Dermis blood vessel endothelial cell (primary cell): ENCODE data around the gene ARAP1. TPM values are rescaled to one million over a fixed set of nuclear protein-coding genes. Genes with fewer than 3 reads are reported as not detected.

Source experiments
- DNase-seq: peaks from one replicate; pipeline ENCODE4 v3.0.0; 2010
- total RNA-seq: library from RNA; depleted of rRNA; stranded (reverse); fragments of >200 nt; gene quantifications from 2 replicates; pipeline ENCODE4 v1.2.3, GENCODE V29; 2014

Gene ARAP1
- total RNA-seq, 1 donor from 2014 or later, result 80.0 TPM

DNA sequence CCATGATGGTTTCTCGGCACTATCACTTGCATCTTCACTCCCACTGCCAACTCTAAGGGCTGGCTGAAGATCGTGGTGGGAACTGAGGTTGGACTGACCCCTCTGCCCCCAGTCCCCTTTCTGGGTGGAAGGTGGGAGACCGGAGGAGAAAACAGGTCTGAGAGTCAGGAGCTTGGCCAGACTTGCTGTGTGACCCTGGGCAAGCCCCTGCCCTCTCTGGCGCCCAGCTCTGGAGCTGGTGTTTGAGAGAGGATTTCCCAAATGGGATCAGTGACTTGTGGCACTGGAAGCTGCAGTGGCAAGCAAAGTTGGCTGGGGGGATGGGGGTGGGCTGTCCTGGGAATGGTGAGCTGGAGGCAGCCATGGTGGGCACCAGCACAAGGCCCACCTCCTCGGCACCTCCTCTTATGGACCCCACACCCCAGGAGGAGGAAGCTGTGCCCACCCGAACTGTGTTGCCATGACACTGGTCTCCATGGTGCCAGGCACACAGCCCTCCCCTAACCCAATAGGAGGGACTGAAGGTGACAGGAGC lies 71.5 kb downstream of the ARAP1 start:
- DNase-seq, result no peak

GRCh38 chr11:72679869-72680268 lies 72.3 kb downstream of the ARAP1 start:
- no peak for DNase-seq

GRCh38 chr11:72678524-72678923 lies 73.7 kb downstream of the ARAP1 start:
- no peak for DNase-seq

DNA sequence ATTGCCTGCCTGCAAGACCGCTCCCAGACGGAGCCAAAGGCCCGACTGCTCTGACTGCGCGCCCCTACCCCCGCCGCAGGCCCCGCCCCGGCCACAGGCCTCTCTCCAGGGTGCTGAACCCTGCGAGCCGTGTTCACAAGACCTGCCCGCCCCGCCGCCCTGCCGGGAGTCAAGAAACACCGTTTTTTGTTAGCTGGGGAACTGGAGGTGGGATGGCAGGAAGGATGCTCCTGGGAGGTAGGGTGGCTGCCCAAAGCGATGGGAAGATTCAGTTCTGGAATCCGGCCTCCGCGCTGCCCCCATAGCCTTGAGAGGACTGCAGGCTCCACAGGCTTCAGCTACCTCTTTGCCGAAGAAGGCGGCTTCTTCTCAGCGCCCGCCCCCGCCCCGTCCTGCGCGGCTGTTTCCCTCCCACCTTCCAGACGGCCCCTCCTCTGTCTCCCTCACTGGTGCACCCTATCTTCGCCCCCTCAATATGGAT lies 75.3 kb downstream of the ARAP1 start:
- DNase-seq, result peak; percentile 62

DNA sequence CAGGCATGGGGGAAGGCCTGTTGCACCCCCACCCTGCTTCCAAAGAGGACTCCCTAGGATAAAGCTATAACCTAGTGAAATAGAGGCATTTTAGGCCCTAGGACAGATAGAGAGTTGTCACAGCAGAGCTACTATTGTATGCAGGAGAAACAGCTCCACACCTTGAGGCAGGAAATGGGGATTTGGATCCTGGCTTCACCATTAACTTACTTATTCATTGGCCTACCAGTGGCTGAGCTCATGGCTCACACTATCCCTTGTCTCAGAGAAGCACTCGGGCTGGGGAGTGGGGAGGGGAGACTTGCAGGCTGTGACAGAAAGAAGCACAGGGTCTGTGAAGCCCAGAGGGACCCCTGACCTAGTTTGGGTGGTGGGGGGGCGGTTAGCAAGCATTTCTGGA lies 77.0 kb downstream of the ARAP1 start:
- DNase-seq, result no peak

DNA sequence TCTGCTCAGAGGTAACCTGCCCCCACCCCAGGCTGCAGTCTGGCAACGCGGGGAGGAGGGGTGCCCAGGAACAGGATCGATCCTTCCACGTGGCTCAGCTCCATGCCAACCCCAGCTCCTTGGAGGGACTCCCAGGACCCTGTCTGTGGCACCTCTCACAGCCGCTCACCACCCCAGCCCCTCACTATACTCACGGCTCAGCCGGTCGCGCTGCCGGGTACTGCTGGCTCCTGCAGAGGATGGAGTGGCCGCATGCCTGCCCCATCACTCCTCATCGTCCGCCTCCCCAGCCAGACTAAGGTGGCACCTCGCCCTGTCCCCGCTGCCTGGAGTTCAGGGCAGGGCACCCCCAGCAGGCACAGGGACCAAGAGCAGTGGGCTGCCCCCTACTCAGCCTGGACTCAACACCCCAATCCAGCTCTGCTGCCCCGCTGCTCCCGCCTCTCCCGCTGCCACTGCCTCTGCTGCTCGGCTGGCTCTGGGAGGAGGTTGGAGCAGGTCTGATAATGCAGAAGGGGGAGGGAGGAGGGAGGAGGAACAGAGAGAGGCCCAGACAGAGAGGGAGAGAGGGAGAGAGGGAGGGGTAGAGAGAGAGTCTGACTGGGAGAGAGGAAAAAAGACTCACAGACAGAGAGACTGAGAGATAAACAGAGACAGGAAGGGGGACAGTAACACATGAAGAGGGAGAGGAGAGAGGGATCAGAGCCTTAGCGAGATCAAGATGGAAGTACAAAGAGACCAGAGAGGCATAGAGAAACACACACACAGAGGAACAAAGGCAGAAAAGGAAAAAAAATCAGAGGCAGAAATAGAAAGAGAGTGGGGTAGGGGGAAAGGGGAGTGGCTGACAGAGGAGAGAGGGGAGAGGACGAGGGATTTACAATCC lies 78.0 kb downstream of the ARAP1 start, which contains the start of gene PDE2A:
PDE2A (minus strand) TSS at position 480 of the 886 bp plus-strand sequence; CDS start at position 265, 215 bp downstream.
- DNase-seq, result no peak

DNA sequence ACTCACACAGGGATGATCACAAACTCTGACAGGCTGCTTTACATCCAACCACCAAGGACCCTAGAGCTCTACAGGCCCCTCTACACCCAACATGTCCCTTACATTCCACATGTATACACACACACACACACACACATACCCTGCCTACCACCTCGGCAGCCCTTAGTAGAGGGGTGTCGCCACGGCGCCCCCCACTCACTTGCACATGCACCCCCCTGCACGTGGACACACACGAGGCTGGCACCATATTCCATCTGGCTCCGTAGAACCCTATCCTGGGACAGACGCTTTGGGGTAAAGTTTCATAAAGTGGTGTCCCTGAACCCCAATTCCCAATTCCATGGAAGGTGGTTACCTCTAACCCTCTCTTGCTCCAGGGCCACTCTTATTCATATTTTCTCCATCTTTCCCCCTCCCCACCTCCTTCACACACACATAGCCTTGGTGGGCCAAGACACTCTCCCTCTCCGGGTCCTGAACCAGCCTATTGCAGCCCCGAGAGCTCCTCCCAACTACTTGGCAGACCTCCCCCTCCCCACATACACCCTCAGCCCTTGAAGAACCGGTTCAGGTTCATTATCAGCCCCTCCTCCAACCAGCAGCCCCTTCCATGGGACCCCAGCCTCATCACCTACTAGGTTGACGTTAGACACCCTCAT lies 78.8 kb downstream of the ARAP1 start:
- DNase-seq, result no peak

- DNase-seq, result peak; percentile 49
Measured at GRCh38 chr11:72672597-72673238, 79.5 kb downstream of the ARAP1 start.

DNA sequence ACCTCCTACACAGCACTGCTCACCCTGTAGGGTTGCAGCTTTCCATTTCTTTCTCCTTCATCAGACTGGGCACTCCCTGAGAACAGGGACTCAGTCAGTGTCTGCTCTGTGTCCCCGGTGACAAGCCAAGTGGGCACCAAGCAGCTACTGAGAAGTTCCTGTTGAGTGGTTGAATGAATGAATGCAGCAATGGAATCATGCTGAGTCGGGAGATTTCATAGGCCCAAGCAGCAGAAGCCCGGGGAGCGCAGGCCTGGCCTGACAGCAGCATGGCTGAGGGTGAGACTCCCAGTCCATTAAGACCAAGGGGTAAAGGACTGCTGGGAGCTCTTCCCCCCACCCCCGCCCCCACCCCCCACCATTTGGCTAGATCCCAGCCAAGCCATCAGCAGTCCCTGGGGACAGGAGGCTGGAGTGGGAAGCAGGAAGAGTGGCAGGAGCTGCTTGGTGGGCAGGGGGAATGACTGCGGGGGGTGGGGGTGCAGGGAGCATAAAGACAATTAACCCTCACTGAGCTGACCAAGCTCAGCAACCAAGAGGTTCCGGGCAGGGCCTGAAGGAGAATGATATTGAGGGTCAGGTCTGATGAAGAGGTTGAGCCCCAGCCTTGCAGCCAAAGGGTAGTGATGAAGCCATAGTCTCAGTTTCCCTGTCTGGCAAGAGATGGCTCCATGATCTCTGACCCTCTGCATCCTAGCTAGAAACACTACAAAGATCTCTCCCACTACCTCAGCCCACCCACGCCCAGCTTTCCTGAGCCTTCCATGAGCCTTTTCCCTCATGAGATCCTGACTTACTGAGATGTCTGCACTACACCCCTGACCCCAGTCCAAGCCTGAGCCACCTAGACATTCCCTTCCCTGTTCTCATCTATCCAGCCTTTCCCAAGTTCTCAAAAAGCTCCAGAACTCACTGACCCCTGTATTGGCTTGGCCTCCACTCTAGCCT lies 80.8 kb downstream of the ARAP1 start:
- no peak for DNase-seq

GRCh38 chr11:72670041-72670440 lies 82.2 kb downstream of the ARAP1 start:
- DNase-seq, result no peak

- DNase-seq, result no peak
Measured at GRCh38 chr11:72669527-72669926, 82.7 kb downstream of the ARAP1 start.

DNA sequence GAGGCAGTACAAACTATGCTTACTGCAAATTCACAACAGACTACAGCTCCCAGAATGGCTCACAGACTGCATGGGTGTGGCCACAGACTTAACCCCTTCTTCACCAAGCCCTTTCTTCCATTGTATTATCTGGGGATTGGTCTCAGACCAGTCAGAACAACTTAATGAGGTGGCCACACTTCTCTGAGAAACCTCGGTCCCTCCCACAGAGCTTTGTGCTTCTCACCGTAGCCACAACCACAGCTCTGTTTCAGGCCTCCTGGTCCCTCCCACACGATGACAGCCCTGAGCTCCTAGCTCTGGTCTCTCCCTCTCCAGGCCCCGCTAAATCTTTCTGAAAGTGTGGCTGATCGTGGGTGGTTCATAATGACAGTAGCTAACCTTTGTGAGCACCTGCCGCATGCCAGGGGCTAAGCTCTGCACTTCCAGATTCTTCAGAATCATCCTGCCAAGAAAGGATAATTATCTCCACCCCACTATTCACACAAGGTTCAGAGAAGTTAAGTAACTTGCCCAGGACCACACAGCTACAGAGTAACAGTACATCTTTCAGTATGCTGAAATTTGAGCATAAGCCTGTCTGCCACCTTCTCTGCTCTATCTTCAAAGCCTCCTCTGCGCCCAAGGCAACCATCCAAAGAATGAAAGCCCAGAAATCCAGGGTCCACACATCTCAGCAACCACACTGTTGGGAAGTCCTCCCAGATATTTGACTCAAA lies 83.4 kb downstream of the ARAP1 start:
- DNase-seq, result no peak

DNA sequence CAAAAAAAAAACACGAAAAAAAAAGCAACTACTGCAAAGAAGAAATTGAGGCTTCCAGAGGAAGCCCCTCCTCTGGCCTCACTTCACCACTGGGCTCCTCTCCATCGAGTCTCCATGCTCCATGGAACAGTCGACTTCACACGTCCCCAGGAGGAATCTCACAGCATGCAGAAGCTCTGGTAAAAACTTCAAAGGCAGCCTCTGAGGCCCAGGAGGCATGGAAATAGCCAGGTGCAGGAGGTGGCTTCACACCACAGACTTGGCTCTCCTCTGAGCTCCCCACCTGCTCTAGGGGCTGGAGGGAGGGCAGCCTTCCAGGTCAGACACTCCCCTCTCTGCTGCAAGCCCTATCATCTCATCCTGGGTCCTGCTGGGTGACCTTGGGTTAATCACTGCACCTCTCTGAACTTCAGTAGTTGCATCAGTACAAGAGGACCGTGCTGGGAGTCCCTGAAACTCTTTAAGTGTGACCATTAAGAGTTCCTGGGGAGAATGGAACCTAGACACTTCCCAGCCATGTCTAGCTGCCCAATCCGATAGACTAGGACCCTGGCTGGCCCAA lies 86.2 kb downstream of the ARAP1 start:
- DNase-seq, result no peak

DNA sequence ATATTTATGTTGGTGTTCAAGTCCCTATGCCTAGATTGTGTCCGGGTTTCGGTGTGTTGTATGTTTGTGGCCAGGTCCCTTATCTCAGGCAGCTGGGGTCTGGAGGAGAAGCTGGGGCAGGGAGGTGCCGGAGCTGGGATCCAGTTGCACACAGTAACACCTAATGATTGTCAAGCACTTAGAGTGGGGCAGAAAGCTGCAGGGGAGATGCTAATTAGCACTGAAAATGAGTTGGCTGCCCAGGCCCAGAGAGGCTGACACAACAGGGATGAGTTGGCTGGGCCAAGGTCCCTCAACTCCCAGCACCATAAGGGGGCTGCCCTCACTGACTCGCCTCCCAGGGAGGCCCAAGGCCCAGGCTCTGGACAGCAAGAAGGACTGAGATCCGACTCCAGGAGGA lies 90.2 kb downstream of the ARAP1 start:
- DNase-seq, result no peak

- DNase-seq, result no peak
Measured at GRCh38 chr11:72661486-72661885, 90.7 kb downstream of the ARAP1 start.

DNA sequence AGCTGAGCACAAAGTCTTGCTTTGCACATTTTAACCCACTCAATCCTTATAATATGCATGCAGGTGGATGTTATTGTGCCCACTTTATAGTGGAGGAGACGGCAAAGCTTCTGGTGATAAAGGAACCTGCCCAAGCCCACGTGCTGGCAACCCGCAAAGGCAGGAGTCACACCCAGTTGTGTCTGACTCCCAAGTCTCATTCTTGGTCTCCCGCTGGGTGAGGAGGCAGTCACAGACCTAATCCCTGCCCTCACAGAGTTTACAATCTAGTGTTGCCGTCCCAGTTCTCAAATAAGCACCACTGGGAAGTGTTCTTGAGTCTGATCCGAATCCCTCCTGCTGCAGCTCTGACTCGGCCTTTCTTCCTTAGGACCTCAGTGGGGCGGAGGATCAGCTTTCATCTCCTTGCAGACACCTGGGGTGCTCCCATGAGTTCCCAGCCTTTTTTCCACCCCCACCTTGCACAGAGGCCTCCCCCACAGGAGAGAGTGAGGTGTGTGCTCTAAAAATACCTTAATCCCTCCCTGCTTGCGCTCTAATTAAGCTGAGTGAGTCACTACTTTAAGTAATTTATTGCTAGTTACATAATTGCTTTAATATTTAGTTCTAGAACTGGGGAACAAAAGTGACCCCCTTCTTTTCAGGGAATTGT lies 93.1 kb downstream of the ARAP1 start:
- DNase-seq, result no peak

DNA sequence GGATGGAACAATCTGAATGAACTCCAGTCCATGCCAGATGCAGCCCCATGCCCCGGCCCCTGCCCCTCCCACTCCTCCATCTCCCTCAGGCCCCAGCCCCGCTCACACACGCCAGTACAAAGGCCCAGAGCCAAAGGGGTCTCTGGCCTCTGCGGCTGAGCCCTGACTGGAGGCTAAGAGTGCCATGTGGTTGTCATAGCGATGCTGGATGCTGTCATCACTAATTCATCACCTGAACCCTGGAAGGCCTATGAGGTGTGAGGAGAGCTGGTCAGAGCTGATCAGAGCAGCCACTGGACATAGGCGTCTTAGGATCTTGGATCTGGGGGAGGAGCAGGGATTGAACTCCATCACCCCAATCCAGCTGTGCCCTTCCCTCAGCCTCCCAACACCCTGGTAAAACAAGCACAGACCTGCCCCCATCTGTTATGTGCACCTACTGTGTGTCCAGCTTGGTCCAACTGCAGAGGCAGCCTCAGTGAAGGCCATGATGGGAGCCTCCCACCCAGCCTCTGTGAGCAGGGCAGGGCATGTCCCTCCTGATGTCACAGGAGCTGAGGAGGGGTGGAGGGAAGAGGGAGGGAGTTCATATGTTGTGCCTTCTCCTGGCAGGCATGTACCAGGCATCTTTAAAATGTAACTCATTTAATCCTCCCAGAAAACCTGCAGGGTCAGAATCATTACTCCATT lies 94.7 kb downstream of the ARAP1 start:
- no peak for DNase-seq

GRCh38 chr11:72655896-72656464 lies 96.2 kb downstream of the ARAP1 start:
- no peak for DNase-seq

DNA sequence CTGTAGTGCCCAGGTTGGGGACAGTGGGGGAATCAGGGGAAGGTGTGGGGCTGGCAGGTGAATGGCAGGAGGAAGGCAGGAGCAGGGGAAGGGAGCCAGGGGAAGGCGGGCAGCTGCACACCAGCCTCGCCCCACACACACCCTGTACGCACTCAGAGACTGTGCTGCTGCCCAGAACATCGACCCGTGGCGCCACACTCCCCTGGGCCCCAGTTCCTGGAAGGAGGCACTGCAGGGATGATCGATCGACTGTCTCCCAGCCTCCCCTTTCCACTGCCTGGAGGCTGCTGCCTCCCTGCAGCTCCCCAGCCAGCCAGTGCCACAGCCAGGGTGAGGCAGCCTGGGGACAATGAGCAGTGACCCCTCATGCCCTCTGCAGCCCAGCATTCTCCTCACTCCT lies 97.2 kb downstream of the ARAP1 start:
- no peak for DNase-seq
